HG03139 (cell line): ENCODE results near the gene AQP7.
"Not testable (repeated sequence)": the region's sequence is repeated elsewhere in the genome, so short reads cannot be mapped to it uniquely, and the experiment has no call there.

Experiments used
- ATAC-seq: cut with Tn5 transposase; IDR thresholded peaks from one replicate; pipeline ENCODE4 v1.9.1; 2021; ENCODE audit not compliant: unreplicated experiment

AQP7 gene

DNA sequence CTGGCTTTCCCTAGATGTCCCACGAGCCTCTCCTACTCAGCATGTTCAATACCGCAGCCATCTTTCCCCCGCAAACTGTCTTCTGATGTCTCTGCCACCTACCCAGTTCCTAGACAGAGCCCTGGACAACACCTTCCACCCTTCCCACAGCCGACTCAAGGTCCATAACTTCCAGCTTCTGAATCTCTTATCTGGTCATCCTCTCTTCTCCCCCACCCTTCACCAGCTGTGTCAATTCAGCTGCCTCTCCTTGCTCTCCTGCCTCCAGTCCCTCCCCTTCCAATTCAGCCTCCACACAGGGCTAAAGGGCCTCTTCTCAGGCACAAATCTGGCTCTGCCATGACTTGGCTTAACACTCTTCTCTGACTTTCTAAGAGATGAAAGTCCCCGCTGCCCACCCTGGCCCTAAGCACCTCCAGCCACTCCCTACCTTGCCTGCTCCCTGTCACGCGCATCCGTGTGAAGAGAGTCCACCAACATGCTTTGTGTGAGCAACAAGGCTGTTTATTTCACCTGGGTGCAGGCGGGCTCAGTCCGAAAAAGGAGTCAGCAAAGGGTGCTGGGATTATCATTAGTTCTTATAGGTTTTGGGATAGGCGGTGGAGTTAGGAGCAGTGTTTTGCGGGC, 25.2 kb downstream of the AQP7 start:
- no peak for ATAC-seq

DNA sequence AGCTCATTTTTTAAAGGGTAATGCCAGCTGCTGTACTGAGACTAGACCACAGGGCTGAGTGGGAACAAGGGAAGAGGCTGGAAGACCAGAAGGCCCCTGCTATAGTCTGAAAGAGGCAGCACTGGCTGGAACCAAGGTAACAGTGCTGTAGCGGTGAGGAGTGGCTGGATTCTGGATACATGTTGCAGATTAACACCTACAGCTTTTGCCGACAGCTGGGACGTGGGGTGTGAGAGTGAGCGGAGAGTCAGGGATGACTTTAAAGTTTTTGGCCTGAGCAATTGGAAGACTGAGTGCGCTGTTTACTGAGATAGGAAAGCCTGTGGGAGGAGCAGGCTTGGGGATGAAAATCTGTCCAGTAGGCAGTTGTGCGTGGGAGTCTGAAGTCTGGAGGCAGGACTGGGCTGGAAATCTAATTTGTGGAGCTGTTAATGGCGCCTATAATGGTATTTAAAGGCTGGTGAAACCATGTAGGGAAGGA, 26.5 kb downstream of the AQP7 start:
- no peak for ATAC-seq

DNA sequence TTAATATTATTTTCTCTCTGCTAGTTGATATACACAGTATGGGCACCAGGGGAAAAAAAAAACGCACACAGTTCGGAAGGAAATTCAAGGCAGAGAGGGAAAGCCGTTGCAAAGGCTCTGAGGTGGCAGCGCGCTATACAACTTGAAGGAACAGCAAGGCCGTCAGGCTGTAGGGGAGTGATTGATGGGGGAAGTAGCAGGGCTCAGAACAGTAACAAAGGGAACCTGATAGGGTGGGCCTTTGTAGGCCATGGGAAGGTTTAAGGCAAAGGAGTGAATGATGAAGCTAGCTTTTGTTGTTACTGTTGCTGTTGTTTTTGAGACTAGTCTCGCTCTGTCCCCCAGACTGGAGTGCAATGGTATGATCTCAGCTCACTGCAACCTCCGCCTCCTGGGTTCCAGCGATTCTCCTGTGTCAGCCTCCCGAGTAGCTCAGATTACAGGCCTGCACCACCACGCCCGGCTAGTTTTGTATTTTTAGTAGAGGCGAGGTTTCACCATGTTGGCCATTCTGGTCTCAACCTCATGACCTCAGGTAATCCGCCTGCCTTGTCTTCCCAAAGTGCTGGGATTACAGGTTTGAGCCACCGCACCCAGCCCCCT, 27.0 kb downstream of the AQP7 start:
- ATAC-seq, result no peak

DNA sequence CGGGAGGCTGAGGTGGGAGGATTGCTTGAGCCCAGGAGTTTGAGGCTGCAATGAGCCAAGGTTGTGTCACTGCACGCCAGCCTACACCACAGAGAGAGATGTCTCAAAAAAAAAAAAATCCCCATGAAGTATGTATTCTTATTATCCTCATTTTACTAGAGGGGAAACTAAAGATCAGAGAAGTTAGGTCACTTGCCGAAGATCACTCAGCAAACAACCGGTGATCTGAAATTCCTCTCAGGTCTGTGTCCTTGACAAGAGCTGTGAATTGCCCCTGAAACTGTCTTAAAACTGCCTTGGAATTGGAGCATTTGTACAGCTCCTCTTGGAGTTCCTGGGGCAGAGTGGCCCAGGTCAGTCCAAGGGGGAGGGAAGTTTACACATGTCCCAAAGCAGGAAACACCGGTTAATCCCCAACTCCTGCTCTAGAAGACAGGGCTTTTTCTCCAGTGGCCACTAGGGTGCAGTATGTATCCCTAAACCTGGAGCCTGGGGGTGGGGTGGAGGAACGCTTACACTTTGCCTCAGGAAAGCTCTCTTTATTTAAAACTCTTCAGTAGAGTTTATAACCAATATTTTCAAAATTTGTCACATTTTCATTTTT, 27.6 kb downstream of the AQP7 start:
- ATAC-seq, result no peak

DNA sequence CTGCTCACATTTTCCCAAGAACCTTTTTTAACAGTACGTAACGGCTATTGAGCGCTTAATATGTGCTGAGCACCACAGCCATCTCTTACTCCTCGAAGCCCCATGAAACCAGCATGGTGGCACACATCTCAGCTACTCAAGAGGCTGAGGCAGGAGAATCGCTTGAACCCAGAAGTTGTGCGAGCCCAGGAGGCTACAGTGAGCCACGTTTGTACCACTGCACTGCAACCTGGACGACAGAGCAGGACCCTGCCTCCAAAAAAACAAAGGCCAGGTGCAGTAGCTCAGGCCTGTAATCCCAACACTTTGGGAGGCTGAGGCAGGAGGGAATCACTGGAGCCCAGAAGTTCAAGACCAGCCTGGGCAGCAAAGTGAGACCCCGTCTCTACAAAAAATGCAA, 28.2 kb downstream of the AQP7 start:
- no peak for ATAC-seq

DNA sequence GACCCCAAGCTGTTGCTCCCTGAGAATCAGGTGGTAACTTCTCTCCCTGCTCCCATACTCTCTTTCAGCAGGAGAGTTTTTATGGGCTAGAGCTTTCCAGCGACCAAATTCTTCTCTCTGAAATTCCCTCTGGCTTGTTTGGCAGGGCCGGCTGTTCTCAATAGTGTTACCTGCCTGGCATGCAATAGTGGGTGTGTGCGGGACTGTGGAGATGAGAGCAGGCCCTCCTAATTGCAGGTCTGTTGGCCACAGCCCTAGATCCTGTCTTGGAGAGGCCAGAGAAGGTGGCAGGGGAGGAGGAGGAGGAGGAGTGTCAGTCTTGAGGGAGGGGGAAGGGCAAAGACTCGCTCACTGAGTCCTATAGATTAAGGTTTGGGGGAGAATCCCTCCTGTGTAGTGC, 29.5 kb downstream of the AQP7 start:
- ATAC-seq, result no peak

DNA sequence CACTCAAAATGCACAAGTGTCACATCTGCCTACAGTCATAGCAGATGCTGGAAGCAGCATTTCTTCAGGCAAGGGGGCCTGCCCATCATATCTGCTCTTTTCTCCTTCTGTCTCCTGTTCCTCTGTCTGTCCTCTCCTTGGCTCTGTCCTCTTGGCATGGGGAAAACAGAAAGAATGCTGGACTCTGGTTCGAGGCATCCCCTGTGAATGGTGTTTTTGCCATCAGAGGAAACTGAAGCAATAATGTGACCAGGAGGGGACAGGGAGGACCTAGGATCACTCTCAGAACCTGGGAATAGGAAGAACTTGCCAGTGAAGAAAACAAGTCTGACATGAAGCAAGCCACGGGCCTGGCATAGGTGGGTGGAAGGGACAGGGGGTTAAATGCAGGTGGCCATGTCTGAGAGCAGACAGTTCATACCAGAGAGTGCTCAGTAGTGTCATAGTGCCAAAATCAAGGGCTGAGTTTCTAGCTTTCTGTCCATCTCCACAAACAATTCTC, 35.3 kb downstream of the AQP7 start:
- no peak for ATAC-seq

DNA sequence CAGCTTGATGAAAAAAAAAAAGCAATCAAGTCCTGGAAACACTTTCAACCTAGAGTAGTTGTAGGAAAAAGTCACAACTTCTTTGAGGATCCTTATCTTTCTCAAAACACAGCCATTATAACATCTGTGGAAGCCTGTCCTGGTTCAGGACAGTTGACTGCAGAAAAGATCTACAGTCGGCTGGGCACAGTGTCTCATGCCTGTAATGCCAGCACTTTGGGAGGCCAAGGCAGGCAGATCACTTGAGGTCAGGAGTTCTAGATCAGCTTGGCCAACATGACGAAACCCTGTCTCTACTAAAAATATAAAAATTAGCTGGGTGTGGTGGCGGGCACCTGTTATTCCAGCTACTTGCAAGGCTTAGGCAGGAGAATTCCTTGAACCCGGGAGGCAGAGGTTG, 37.6 kb downstream of the AQP7 start:
- ATAC-seq, result not testable (repeated sequence)

DNA sequence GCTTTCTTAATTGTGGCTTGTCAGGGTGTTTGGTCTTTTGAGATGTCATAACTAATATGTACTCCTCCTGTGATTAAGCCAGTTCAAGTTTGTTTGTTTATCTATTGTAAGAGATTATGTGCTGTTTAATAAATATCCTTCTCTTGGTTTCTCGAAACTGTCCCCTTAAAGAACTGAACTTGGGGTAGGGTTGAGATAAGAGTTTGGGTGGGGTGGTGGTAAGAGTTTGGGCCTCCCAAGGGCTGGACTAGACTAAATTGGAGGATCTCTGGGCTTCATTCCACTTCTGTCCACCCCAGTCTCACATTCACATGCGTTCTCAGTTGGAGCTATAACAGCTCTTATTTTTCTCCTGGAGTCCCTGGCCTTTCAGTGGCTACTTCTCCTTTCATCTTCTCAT, 38.2 kb downstream of the AQP7 start:
- ATAC-seq, result no peak

DNA sequence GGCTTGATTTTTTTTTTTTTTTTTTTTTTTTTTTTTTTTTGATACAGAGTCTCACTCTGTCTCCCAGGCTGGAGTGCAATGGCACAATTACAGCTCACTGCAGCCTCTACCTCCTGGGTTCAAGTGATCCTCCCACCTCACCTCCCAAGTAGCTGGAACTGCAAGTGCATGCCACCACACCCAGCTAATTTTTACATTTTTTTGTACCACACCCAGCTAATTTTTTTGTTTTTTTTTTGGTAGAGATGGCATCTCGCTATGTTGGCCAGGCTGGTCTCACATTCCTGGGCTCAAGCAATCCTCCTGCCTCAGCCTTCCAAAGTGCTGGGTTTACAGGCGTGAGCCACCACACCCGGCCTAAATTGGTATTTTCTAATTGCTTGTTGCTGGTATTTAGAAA, 43.7 kb downstream of the AQP7 start:
- not testable (repeated sequence) for ATAC-seq

DNA sequence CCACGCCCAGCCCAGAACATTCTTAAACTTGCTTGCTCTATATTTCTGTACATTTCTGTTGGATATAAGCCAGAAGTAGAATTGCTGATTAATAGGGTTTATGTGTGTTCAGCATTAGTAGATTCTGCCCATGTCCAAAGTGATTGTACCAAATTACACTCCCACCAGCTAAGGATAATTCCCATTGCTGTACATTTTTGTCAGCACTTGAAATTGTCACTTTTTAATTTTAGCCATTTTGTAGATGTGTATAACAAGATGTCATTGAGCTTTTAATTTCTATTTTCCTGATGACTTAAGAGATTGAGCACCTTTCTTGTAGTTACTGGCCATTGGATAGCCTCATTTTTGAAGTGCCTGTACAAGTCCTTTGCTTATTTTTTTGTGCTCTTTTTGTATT, 46.4 kb downstream of the AQP7 start:
- ATAC-seq, result no peak

DNA sequence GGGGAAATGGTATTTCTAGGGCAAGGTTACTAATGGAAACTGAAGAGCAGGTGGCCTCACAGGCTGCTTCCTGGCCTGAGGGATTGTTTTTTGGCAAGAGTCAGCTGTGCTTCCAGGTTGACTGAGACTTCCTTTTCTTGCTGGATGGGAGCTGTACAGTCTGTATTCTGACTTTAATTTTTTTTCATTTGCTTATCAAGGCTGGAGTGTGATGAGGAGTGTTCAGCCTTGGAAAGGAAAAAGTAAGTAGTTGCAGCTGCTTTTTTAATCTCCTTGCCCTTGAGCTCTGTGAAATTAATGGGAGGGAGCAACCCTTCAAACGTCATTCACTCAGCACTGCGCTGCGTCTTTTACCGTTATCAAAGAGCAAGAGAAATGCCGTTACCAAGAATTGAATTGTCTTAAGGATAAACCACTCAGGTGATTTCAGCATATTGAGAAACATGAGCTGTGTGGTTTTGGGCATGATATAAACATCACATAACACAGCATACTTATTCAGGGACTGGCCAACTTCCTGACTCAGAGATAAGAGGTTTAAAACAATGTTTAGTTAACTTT, 47.6 kb downstream of the AQP7 start:
- ATAC-seq, result no peak

DNA sequence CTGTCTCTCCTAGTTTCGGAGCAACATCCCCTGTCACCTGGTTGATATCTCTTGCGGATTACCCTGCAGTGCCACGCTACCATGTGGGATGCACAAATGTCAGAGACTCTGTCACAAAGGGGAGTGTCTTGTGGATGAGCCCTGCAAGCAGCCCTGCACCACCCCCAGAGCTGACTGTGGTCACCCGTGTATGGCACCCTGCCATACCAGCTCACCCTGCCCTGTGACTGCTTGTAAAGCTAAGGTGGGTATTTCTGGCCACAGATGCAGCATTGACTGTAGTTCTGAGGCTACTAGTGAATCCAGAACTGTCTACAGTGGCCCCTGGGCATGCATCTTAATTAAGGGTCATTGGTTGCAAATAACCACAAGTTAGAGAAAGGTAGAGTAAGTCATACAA, 50.8 kb downstream of the AQP7 start:
- ATAC-seq, result no peak

DNA sequence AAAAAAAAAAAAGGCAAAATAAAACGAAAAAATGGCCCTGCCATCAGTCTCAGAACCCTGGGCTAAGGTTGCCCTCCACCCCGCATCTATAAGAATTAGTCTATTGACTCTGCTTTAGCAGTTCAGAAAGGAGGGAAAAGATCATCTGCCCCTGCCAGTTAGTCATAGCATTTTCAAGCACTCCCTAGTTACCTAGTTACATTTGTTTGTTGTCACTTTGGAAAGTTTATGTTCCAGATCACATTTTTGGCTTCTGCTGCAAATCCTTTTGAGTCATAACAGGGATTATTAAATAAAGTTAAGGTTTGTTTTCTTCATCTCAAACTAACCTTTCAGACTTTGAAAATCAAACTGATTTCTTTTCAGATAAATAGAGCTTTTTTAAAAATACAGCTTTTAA, 52.1 kb downstream of the AQP7 start:
- no peak for ATAC-seq

DNA sequence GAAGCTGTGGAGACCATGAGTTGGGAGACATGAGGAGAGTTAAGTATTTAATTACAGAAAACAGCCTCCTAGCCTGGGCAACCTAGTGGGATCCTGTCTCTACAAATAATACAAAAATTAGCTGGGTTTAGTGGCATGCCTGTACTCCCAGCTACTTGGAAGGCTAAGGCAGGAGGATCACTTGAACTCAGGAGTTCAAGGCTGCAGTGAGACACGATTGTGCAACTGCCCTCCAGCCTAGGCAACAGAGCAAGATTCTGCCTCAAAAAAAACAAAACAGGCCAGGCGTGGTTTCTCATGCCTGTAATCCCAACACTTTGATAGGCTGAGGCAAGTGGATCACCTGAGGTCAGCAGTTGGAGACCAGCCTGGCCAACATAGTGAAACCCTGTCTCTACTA, 52.6 kb downstream of the AQP7 start:
- no peak for ATAC-seq

DNA sequence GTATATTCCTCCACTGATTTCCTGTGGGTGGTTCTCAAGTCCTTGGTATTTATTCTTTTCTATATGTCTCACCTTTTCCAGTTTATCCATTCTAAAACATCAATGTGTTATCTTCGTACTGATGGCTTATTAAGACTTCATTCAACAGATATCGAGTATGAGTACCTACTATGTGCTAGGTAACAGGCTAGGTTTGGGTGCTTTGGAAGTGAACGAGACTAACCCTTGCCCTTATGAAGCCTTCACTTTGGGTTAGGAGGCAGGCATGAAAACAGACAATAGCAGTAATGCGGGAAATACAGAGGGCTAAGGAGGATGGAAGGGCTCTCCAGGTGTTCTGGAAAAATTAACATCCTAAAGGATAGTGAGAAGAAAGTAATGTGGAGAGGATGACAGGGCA, 53.4 kb downstream of the AQP7 start:
- ATAC-seq, result no peak

DNA sequence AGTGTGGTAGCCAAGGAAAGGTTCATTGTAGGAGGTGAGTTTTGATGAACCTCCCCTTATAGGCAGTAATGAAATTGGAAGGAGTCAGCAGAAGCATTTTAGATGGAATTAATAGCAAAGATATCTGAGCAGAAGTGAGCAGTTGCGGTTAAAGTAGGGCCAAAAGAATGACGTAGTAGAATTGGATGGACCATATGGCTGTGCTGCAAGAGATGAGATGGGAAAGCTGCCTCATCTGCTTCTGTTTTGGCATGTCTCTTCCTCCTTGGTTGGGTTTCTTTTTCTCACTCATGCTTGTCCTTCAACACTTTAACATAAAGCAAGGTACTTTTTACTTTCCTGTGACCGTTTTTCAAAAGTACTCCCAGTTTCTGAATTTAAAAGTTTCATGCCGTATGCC, 55.8 kb downstream of the AQP7 start:
- ATAC-seq, result no peak

DNA sequence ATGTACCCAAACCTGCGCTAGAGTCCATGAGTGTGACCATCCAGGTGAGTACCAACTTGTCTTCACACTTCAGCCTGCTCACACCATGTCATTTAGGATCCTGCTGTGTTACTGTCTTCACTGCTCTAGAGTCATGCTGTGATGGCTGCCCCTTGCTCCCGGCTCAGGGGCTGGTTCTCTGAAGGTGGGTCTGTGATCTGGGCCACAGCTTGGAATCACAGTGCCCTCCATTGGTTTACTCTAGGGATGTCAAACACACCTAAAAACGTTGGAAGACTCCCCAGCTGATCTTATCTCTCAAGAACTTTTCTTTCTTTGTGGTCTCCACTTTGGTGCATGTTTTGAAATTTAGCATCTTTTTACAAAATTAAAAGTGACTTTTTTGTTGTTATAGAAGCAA, 58.2 kb downstream of the AQP7 start:
- ATAC-seq, result no peak

DNA sequence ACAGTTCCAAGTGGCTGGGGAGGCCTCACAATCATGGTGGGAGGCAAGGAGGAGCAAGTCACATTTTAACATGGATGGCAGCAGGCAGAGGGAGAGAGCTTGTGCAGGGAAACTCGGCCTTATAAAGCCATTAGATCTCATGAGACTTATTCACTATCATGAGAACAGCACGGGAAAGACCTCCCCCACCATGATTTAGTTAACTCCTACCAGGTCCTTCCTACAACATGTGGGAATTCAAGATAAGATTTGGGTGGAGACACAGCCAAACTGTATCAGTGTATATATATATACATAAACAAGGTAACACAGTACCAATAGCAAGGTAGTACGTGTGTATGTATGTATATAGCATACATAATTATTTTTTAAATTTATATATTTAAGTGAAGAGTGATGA, 61.2 kb downstream of the AQP7 start:
- no peak for ATAC-seq

DNA sequence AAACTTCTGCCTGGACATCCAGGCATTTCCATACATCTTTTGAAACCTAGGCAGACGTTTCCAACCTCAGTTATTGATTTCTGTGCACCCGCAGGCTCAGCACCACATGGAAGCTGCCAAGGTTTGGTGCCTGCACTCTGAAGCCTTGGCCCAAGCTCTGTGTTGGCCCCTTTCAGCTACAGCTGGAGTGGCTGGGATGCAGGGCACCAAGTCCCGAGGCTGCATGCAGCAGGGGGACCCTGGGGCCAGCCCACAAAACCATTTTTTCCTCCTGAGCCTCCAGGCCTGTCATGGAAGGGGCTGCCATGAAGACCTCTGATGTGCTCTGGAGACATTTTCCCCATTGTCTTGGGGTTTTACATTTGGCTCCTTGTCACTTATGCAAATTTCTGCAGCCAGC, 62.2 kb downstream of the AQP7 start:
- no peak for ATAC-seq
